Stomach smooth muscle (tissue), 2 donors: Measurements from ENCODE around the gene TSPAN18.

Experiments
- H3K27ac ChIP-seq: one replicate; pipeline ENCODE4 v1.7.0; 2013; ENCODE audit warnings: mild to moderate bottlenecking, low read length, inconsistent platforms
- H3K27me3 ChIP-seq, 2 donors: one replicate each; pipeline ENCODE4 v1.7.0; 2013; ENCODE audit warnings: low read length in 2 of 2; ENCODE audit not compliant: insufficient read depth in 2 of 2, control insufficient read depth in 1 of 2
- H3K36me3 ChIP-seq, 2 donors: one replicate each; pipeline ENCODE4 v1.7.0; 2013; ENCODE audit warnings: low read length in 2 of 2; ENCODE audit not compliant: control insufficient read depth in 2 of 2, insufficient read depth in 2 of 2
- H3K4me1 ChIP-seq: one replicate; pipeline ENCODE4 v1.7.0; 2013; ENCODE audit warnings: low read length; ENCODE audit not compliant: control insufficient read depth, insufficient read depth
- H3K4me3 ChIP-seq, 2 donors: one replicate each; pipeline ENCODE4 v1.7.0; 2013; ENCODE audit warnings: low read length in 2 of 2
- H3K9ac ChIP-seq, 2 donors: one replicate each; pipeline ENCODE4 v1.7.0; 2013; ENCODE audit warnings: low read length in 2 of 2, mild to moderate bottlenecking in 1 of 2
- H3K9me3 ChIP-seq, 2 donors: one replicate each; pipeline ENCODE4 v1.7.0; 2013; ENCODE audit warnings: low read length in 2 of 2; ENCODE audit not compliant: control insufficient read depth in 2 of 2
- donor health status: healthy.
- donor health status: Pancreatic carcinoma.

The TSPAN18 gene

GRCh38 chr11:44767421-44767820, 40.7 kb downstream of the TSPAN18 start:
- Histone ChIP-seq H3K27ac (peak overlapping the region; percentile 98), H3K4me1 (peaks cover 55% of the 10 kb centered on the region)

DNA sequence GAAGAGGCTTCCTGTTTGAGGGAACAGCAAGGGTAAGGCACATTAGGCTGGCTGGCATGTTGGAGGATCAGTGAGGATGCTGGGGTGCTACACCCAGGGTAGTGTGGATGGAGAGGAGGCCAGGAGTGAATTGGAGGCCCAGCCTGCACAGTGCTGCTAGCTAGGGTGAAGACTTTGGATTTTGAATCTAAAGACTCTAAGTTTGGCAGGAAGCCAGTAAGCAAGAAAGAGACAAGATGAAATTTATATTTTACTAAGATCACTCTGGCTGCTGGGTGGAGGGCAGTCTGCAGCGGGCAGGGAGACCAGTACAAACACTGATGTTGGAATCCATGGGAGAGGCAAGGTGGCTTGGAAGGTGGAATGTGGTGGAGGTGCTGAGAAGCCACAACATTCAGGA, 43.6 kb downstream of the TSPAN18 start:
- Histone ChIP-seq H3K9ac (no peak overlapping the region), H3K36me3 (peaks cover 0 to under 1% of the 10 kb centered on the region in 2 donors), H3K27ac (peak overlapping the region; percentile 46), H3K9me3 (no peaks in the 10 kb centered on the region), H3K4me1 (peaks cover 54% of the 10 kb centered on the region), H3K4me3 (no peak overlapping the region), H3K27me3 (no peaks in the 10 kb centered on the region)

More at GRCh38 chr11:44767421-44767820, 40.7 kb downstream of the TSPAN18 start:
- peak overlapping the region in 1 of 2 donors; percentile 64 for H3K9ac ChIP-seq
- no peaks in the 10 kb centered on the region for H3K27me3 ChIP-seq
- H3K36me3 ChIP-seq = peaks cover 3 to 8% of the 10 kb centered on the region in 2 donors
- H3K9me3 ChIP-seq = no peaks in the 10 kb centered on the region
- H3K4me3 ChIP-seq = no peak overlapping the region

DNA sequence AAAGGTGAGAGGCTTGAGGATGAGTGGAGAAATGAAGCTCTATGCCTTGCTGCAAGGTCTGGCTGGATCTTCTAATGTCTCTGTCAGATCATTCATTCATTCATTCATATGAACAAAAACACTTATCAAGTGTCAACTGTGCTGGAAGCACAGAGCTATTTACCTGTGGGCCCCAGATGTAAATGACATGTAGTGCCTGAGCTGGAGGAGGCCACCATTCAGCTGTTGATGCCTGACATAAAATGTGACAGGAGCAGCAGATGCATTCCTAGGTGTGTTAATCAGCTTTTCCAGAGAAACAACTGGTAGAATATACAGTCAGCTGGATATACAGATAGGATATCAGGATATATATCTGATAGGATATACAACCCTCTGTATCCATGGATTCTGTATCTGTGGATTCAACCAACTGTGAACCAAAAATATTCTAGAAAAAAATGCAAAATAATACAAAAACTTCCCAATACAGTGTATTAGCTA, 44.5 kb downstream of the TSPAN18 start:
- Histone ChIP-seq H3K4me1 (peaks cover 53% of the 10 kb centered on the region), H3K4me3 (no peak overlapping the region), H3K27me3 (no peaks in the 10 kb centered on the region), H3K9ac (no peak overlapping the region), H3K9me3 (no peaks in the 10 kb centered on the region), H3K36me3 (no peaks in the 10 kb centered on the region), H3K27ac (no peak overlapping the region)

DNA sequence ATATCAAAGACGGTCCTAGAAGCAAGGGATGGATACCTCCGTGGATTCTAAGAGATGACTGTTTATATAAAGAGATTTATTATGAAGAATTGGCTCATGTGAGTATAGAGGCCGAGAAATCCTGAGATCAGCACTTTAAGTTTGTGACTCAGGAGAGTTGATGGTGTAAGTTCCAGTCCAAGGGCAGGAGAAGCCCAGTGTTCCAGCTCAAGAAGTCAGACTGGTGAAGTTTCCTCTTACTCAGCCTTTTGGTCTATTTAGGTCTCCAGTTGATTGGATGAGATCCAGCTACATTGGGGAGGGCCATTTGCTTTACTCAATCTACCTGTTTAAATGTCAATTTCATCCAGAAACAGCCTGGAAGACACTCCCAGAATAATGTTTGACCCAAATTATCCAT, 45.1 kb downstream of the TSPAN18 start:
- Histone ChIP-seq H3K9me3 (no peaks in the 10 kb centered on the region), H3K9ac (no peak overlapping the region), H3K36me3 (no peaks in the 10 kb centered on the region), H3K4me1 (peaks cover 52% of the 10 kb centered on the region), H3K27ac (no peak overlapping the region), H3K4me3 (no peak overlapping the region), H3K27me3 (no peaks in the 10 kb centered on the region)

DNA sequence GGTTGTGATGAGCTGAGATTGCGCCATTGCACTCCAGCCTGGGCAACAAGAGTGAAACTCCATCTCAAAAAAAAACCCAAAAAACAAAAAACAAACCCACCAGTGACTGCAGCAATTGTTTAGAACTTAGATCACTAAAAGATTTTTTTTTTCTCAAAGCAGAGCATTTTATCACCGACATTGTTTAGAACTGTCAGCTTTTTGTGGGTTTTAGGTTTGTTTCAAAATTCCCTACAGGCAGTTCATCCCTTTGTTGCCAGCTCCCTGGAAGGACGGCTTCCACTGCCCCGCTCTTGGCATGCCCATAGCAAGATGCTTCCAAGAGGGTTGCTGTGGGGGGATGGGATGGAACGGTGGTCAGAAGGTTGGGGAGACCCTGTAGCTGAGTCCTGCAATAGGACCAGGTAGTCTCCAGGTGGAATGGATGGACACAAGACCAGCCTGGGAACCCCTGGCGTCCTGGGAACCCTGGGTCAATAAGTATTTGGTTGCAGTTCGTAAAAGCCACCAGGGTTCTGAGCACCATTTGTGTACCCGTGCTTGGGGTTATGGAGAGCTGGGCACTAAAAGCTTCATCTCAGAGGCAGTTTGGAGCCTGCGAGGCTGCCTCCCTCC, 46.7 kb downstream of the TSPAN18 start:
- Histone ChIP-seq H3K9ac (peak overlapping the region; percentile 29 to 35), H3K9me3 (no peaks in the 10 kb centered on the region), H3K27me3 (no peaks in the 10 kb centered on the region), H3K4me3 (peak overlapping the region in 1 of 2 donors; percentile 40), H3K27ac (peak overlapping the region; percentile 84), H3K4me1 (peaks cover 55% of the 10 kb centered on the region), H3K36me3 (no peaks in the 10 kb centered on the region)

- H3K9me3 ChIP-seq = no peaks in the 10 kb centered on the region
- peak overlapping the region in 1 of 2 donors; percentile 40 for H3K4me3 ChIP-seq
- H3K4me1 ChIP-seq = peaks cover 55% of the 10 kb centered on the region
- H3K27me3 ChIP-seq = no peaks in the 10 kb centered on the region
- H3K36me3 ChIP-seq = no peaks in the 10 kb centered on the region
- peak overlapping the region; percentile 84 for H3K27ac ChIP-seq
- H3K9ac ChIP-seq = peak overlapping the region; percentile 29 to 35
Observed at GRCh38 chr11:44774108-44774507, 47.3 kb downstream of the TSPAN18 start.

DNA sequence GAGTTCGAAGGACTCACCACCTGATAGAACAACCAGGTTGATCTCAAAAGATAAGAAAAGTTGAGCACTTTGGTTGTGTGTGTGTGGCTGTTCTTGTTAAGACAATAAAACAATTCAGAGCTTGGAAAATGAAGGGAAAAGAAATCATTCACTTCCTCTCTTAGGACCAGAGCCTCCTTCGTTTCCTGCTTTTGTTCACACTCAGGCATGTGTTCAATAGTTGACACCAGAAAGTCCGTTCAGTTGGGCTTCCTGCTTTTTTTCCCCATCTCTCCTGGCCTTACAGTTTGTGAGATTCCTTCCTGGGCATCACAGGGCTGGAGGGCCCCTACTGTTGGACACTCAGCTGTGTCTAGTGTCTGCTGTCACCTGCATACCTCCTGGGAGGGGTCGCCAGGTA, 48.0 kb downstream of the TSPAN18 start:
- H3K36me3 ChIP-seq = peaks cover 2 to 4% of the 10 kb centered on the region in 2 donors
- peak overlapping the region; percentile 84 for H3K27ac ChIP-seq
- peak overlapping the region in 1 of 2 donors; percentile 5 for H3K9ac ChIP-seq
- peaks cover 55% of the 10 kb centered on the region for H3K4me1 ChIP-seq
- H3K4me3 ChIP-seq = no peak overlapping the region
- no peaks in the 10 kb centered on the region for H3K9me3 ChIP-seq
- H3K27me3 ChIP-seq = no peaks in the 10 kb centered on the region

GRCh38 chr11:44775366-44775984, 48.7 kb downstream of the TSPAN18 start:
- Histone ChIP-seq H3K27me3 (no peaks in the 10 kb centered on the region), H3K4me1 (peaks cover 54% of the 10 kb centered on the region), H3K4me3 (no peak overlapping the region), H3K9me3 (no peaks in the 10 kb centered on the region), H3K36me3 (peaks cover 4 to 5% of the 10 kb centered on the region in 2 donors), H3K9ac (no peak overlapping the region), H3K27ac (peak overlapping the region; percentile 62)

GRCh38 chr11:44775985-44776446, 49.3 kb downstream of the TSPAN18 start:
- no peaks in the 10 kb centered on the region for H3K9me3 ChIP-seq
- H3K4me1 ChIP-seq = peaks cover 54% of the 10 kb centered on the region
- peak overlapping the region in 1 of 2 donors; percentile 22 for H3K4me3 ChIP-seq
- H3K36me3 ChIP-seq = peaks cover 4 to 5% of the 10 kb centered on the region in 2 donors
- peak overlapping the region; percentile 62 for H3K27ac ChIP-seq
- H3K27me3 ChIP-seq = no peaks in the 10 kb centered on the region
- H3K9ac ChIP-seq = no peak overlapping the region

GRCh38 chr11:44776551-44777208, 49.9 kb downstream of the TSPAN18 start:
- Histone ChIP-seq H3K27me3 (no peaks in the 10 kb centered on the region), H3K9ac (no peak overlapping the region), H3K4me3 (no peak overlapping the region), H3K36me3 (peaks cover 4 to 5% of the 10 kb centered on the region in 2 donors), H3K4me1 (peaks cover 59% of the 10 kb centered on the region), H3K9me3 (no peaks in the 10 kb centered on the region), H3K27ac (peak overlapping the region; percentile 62)
